SH-SY5Y (cell line): ENCODE data around the gene KLC1.

Source experiments
- GATA2 ChIP-seq: IDR thresholded peaks from 2 replicates; pipeline ENCODE4 v1.6.1; 2011; ENCODE audit warnings: mild to moderate bottlenecking, low read depth, low read length
- GATA3 ChIP-seq: IDR thresholded peaks from 2 replicates; pipeline ENCODE4 v1.6.1; 2011; ENCODE audit warnings: low read depth, mild to moderate bottlenecking, low read length, moderate library complexity

GRCh38 chr14:103641161-103641560 is 12.2 kb downstream of the KLC1 start:
- no peak for TF ChIP-seq GATA2
- TF ChIP-seq GATA3 = no peak
